ENCODE results near the gene C11orf24.
A peak's percentile ranks its signal among the peaks of the same experiment; 100 is the strongest.

The C11orf24 gene

GRCh38 chr11:68270196-68271022 is 1.4 kb downstream of the C11orf24 start:
- no peak for DNase-seq (ENCODE audit: low spot score)

GRCh38 chr11:68269414-68270081 is 2.2 kb downstream of the C11orf24 start:
- peak; percentile 64 for DNase-seq (ENCODE audit: low spot score)

- DNase-seq (ENCODE audit: low spot score), result no peak
Observed at GRCh38 chr11:68267881-68268240, 3.9 kb downstream of the C11orf24 start.

- DNase-seq (ENCODE audit: low spot score), result no peak
Observed at GRCh38 chr11:68266936-68267880, 4.6 kb downstream of the C11orf24 start.

GRCh38 chr11:68266121-68266891 is 5.5 kb downstream of the C11orf24 start:
- DNase-seq (ENCODE audit: low spot score), result no peak

- no peak for DNase-seq (ENCODE audit: low spot score)
Observed at GRCh38 chr11:68264741-68265540, 6.8 kb downstream of the C11orf24 start.

GRCh38 chr11:68264244-68264643 is 7.5 kb downstream of the C11orf24 start:
- DNase-seq (ENCODE audit: low spot score), result no peak

- no peak for DNase-seq (ENCODE audit: low spot score)
Observed at GRCh38 chr11:68263444-68264035, 8.2 kb downstream of the C11orf24 start.

GRCh38 chr11:68262544-68262827 is 9.3 kb downstream of the C11orf24 start:
- DNase-seq (ENCODE audit: low spot score), result no peak

GRCh38 chr11:68261749-68262543 is 9.8 kb downstream of the C11orf24 start:
- no peak for DNase-seq (ENCODE audit: low spot score)

- no peak for DNase-seq (ENCODE audit: low spot score)
Observed at GRCh38 chr11:68261006-68261405, 10.8 kb downstream of the C11orf24 start.

- no peak for DNase-seq (ENCODE audit: low spot score)
Observed at GRCh38 chr11:68260484-68260883, 11.3 kb downstream of the C11orf24 start.

- DNase-seq (ENCODE audit: low spot score), result no peak
Observed at GRCh38 chr11:68259122-68259959, 12.4 kb downstream of the C11orf24 start.

GRCh38 chr11:68258363-68258765 is 13.4 kb downstream of the C11orf24 start:
- no peak for DNase-seq (ENCODE audit: low spot score)

- DNase-seq (ENCODE audit: low spot score), result peak; percentile 94
Observed at GRCh38 chr11:68257477-68258362, 14.1 kb downstream of the C11orf24 start.

- no peak for DNase-seq (ENCODE audit: low spot score)
Observed at GRCh38 chr11:68256331-68256741, 15.4 kb downstream of the C11orf24 start.

GRCh38 chr11:68255526-68255925 is 16.2 kb downstream of the C11orf24 start:
- DNase-seq (ENCODE audit: low spot score), result no peak

GRCh38 chr11:68254421-68254820 is 17.4 kb downstream of the C11orf24 start:
- no peak for DNase-seq (ENCODE audit: low spot score)

Data from RKO (cell line).